Astrocyte of the cerebellum (primary cell): ENCODE results near the gene ZSWIM7.

Source experiments
- DNase-seq: peaks from one replicate; pipeline ENCODE4 v3.0.0-alpha.2; 2011; ENCODE audit warnings: low read depth
- H3K4me3 ChIP-seq: 2 replicates; pipeline ENCODE4 v1.5.1; 2011; ENCODE audit warnings: mild to moderate bottlenecking, low read depth, low read length, moderate library complexity
- in situ Hi-C: cut with HindIII; loops from 2 replicates; pipeline ENCODE4 v1.10.0; 2017; ENCODE audit warnings: low sequenced_read_pairs
- TF ChIP-seq, protein P1 (sequence below): IDR thresholded peaks from 2 replicates; pipeline ENCODE4 v1.5.1; 2012; ENCODE audit warnings: low read length, low read depth, moderate library complexity, mild to moderate bottlenecking; ENCODE audit errors: missing control alignments

ZSWIM7 gene

GRCh38 chr17:16019347-16019746 is 19.8 kb upstream of the ZSWIM7 start:
- in situ Hi-C loops, result no loop called here
- no peak overlapping the region for H3K4me3 ChIP-seq
- no peak for DNase-seq
- TF ChIP-seq, protein P1, sequence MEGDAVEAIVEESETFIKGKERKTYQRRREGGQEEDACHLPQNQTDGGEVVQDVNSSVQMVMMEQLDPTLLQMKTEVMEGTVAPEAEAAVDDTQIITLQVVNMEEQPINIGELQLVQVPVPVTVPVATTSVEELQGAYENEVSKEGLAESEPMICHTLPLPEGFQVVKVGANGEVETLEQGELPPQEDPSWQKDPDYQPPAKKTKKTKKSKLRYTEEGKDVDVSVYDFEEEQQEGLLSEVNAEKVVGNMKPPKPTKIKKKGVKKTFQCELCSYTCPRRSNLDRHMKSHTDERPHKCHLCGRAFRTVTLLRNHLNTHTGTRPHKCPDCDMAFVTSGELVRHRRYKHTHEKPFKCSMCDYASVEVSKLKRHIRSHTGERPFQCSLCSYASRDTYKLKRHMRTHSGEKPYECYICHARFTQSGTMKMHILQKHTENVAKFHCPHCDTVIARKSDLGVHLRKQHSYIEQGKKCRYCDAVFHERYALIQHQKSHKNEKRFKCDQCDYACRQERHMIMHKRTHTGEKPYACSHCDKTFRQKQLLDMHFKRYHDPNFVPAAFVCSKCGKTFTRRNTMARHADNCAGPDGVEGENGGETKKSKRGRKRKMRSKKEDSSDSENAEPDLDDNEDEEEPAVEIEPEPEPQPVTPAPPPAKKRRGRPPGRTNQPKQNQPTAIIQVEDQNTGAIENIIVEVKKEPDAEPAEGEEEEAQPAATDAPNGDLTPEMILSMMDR, result no peak

- DNase-seq, result peak; percentile 53
- H3K4me3 ChIP-seq, result no peak overlapping the region
- in situ Hi-C loops, result loop anchor here (5.0 kb wide), 1 partner anchor 57 kb away; no protein-coding TSS in a partner anchor
- TF ChIP-seq, protein P1, result peak; percentile 78
These were observed 14.5 kb upstream of the ZSWIM7 start for GRCh38 chr17:16013943-16014407.

DNA sequence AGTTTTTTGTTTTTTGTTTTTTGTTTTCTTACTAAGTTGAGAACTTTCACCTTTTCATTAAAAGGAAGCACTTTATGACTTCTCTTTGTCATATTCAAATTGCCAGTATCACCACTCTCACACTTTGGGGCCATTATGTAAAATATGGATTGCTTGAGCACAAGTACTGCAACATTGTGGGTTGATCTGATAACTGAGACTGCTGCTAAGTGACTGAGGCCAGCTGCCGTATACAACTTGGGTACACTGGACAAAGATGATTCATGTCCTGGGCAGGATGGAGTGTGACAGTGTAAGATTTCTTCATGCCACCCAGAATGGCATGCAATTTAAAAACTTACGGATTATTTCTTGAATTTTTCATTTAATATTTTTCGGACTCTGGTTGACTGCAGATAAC is 7.9 kb upstream of the ZSWIM7 start:
- TF ChIP-seq, protein P1, result no peak
- in situ Hi-C loops, result no loop called here
- DNase-seq, result no peak

DNA sequence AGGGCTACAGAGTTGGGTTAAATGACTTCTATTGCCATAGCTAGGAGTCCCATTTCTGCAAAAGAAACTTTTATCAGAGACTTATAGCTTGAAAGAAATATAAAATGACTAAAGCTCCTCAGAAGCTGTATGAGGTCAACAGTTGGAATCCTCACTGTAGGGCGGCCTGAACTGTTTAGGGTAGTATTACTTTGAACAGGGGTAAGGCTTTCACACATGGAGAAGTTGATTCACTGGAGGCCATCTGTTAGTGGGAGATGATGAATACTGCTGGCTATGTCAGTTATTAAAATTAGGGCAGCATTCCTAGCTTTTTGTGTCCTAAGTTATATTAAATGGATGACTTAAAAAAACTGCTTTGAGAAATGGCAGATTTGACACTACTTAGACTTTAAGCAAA is 6.1 kb upstream of the ZSWIM7 start:
- TF ChIP-seq, protein P1, result no peak
- H3K4me3 ChIP-seq, result no peak overlapping the region
- in situ Hi-C loops, result no loop called here
- DNase-seq, result no peak

More for the DNA sequence above, 7.9 kb upstream of the ZSWIM7 start:
- H3K4me3 ChIP-seq, result no peak overlapping the region

DNA sequence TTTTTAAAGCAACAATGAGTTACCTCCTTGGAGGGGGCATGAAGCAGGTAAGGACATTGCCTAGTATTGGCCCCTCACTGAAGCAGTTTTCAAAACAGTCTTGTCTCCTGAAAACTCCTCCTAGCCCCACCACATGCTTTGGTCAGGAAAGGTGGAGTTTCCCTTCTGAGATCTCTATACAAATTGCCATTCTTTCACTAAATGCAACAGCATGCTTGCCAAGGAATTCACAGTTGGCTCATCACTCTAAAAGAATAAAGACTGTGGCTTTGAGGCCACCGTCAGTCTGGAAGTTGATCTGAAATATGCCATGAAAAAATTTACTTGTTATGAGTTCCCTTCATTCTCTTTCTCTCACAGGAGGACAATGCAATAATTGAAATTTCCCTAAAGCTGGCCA is 4.3 kb upstream of the ZSWIM7 start:
- no peak overlapping the region for H3K4me3 ChIP-seq
- TF ChIP-seq, protein P1, result no peak
- in situ Hi-C loops, result no loop called here
- DNase-seq, result peak; percentile 31

DNA sequence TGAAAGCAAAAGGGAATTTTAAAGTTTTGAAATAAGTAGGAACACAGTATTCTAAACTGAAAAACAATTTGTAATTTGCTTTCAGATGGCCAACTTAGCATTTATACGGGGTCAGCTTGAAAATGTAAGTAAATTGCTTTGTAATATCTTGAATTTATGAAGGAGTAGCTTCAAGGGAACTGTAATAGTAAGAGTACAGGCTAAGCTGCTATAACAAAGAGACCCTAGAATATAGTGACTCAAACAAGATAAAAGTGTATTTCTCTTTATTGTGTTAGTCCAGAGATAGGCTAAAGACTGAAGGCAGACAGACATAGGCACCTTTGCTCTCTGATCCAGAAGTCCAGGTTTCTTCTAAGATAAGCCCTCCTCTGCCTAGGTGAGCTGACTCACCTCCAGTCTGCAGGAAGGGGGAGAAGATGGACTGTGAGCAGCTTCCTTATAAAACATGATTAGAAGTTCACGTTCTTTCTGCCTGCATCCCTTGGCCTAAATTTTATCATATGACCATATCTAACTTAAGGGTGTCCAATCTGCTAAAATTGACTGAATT is 3.3 kb upstream of the ZSWIM7 start:
- TF ChIP-seq, protein P1, result no peak
- in situ Hi-C loops, result no loop called here
- no peak overlapping the region for H3K4me3 ChIP-seq
- DNase-seq, result no peak
